Common myeloid progenitor, CD34-positive (primary cell): ENCODE data around the gene SPATA46.

Experiments
- CTCF ChIA-PET: fragments of 350-600 bp; sonication (Branson Sonifier 250); formaldehyde crosslinking; loops from one replicate; lab custom pipeline; 2021; ENCODE audit warnings: antibody characterized with exemption; lab: Charles Lee
- POLR2A ChIA-PET: fragments of 350-600 bp; sonication (Branson Sonifier 250); formaldehyde crosslinking; loops from one replicate; lab custom pipeline; 2021; ENCODE audit warnings: antibody characterized with exemption; lab: Charles Lee
- DNase-seq, 3 donors: peaks; one replicate each; pipeline versions ENCODE4 v3.0.0 to v3.0.0-alpha.2; 2013
- H3K27ac ChIP-seq, 2 experiments: 1 replicate in 1 of 2; 2 replicates in 1 of 2; pipeline ENCODE4 v1.7.0; 2013; ENCODE audit warnings: inconsistent platforms in 2 of 2, low read length in 2 of 2, mild to moderate bottlenecking in 2 of 2, low read depth in 1 of 2, moderate library complexity in 1 of 2; ENCODE audit not compliant: severe bottlenecking in 2 of 2, insufficient read depth in 1 of 2, poor library complexity in 1 of 2
- H3K27me3 ChIP-seq, 5 experiments: replicated peaks in 2 of 5; 1 replicate in 3 of 5; 2 replicates in 2 of 5; pipeline versions ENCODE4 v1.6.1 to v1.7.0; 2013; ENCODE audit warnings: low read length in 4 of 5, mild to moderate bottlenecking in 2 of 5, moderate library complexity in 2 of 5, inconsistent platforms in 1 of 5; ENCODE audit not compliant: insufficient read depth in 5 of 5, control insufficient read depth in 4 of 5
- H3K36me3 ChIP-seq, 4 experiments: 1 replicate in 2 of 4; 2 replicates in 2 of 4; pipeline versions ENCODE4 v1.6.1 to v1.7.0; 2013; ENCODE audit warnings: low read length in 3 of 4, control low read depth in 1 of 4, mild to moderate bottlenecking in 1 of 4; ENCODE audit not compliant: control insufficient read depth in 4 of 4, insufficient read depth in 4 of 4
- H3K4me1 ChIP-seq, 4 experiments: 1 replicate in 3 of 4; 2 replicates in 1 of 4; pipeline versions ENCODE4 v1.6.1 to v1.7.1; 2013; ENCODE audit warnings: low read length in 3 of 4, mild to moderate bottlenecking in 3 of 4, control low read depth in 1 of 4, inconsistent platforms in 1 of 4, moderate library complexity in 1 of 4; ENCODE audit not compliant: control insufficient read depth in 4 of 4, insufficient read depth in 4 of 4; ENCODE audit errors: control extremely low read depth in 1 of 4
- H3K4me3 ChIP-seq, 7 experiments: 1 replicate in 4 of 7; 2 replicates in 3 of 7; pipeline versions ENCODE4 v1.5.1 to v1.7.0; 2013; ENCODE audit warnings: mild to moderate bottlenecking in 7 of 7, low read length in 6 of 7, moderate library complexity in 6 of 7, inconsistent platforms in 2 of 7, low read depth in 2 of 7, control low read depth in 1 of 7; ENCODE audit not compliant: insufficient read depth in 4 of 7, control insufficient read depth in 1 of 7; ENCODE audit errors: extremely low read depth in 1 of 7
- H3K9me3 ChIP-seq, 5 experiments: 1 replicate in 4 of 5; 2 replicates in 1 of 5; pipeline versions ENCODE4 v1.6.1 to v1.7.1; 2013; ENCODE audit warnings: low read length in 4 of 5, mild to moderate bottlenecking in 2 of 5, inconsistent platforms in 1 of 5, low read depth in 1 of 5, moderate library complexity in 1 of 5; ENCODE audit not compliant: control insufficient read depth in 4 of 5, insufficient read depth in 2 of 5; ENCODE audit errors: control extremely low read depth in 1 of 5
- WGBS: methylation state at CpG from one replicate; pipeline ENCODE4 v1.1.5; 2013; ENCODE audit not compliant: insufficient coverage; 5-methylcytosine and 5-hydroxymethylcytosine counted together

Gene SPATA46

DNA sequence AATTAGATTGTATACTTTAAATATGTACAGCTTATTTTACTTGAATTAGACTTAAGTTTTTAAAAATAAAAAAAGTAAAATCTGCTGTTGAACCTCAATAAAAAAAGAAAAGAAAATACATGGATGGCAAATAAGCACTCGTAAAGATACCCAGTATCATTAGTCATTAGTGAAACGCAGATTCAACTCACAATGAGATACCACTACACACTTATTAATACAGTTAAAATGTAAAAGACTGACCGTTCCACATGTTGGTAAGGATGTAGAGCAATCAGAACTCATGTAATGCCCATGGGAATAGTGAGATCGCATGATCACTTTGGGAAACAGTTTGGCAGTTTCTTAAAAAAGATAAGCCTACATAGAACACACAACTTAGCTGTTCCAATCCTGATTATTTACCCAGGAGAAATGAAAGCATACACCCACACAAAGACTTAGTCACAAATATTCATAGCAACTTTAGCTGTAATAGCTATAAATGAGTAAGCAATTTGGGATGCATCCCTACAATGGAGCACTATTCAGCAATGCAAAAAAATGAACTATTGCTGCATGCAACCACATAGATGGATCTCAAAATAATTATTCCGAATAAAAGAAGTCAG lies 28.0 kb upstream of the SPATA46 start:
- Histone ChIP-seq H3K27me3 (no peaks in the 10 kb centered on the region), H3K4me3 (no peak overlapping the region), H3K27ac (no peak overlapping the region), H3K4me1 (no peaks in the 10 kb centered on the region), H3K36me3 (no peaks in the 10 kb centered on the region), H3K9me3 (no peaks in the 10 kb centered on the region)
- WGBS: 100% methylated on average over 1 of the region's 5 CpGs
- no peak for DNase-seq
- ChIA-PET CTCF (interaction anchor here (0.7 to 1.4 kb wide), 2 partner anchors 9 to 106 kb away, joined by 3 to 4 read pairs; no protein-coding TSS in a partner anchor), POLR2A (no interaction called here)

DNA sequence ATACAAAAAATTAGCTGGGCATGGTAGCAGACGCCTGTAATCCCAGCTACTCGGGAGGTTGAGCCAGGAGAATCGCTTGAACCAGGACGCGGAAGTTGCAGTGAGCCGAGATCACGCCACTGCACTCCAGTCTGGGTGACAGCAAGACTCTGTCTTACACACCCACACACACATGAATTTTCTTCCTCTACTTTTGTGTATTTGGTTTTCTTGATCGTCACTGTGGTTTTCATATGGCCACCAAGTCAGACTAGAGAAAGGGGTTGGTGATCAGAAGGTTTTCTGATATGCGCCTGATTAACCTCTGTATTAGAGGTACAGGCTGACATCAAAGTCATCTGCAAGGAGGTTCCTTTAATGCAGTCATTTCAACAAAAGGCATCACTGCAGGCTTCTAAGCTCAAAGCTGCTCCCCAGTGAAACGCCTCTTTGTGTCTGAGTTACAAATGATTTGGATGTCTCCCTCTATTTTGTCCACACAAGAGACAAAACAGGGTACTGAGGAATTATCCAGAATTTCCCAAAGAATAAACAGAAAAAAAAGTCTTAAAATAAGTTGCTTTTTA lies 24.2 kb upstream of the SPATA46 start:
- Histone ChIP-seq H3K36me3 (no peaks in the 10 kb centered on the region), H3K4me3 (no peak overlapping the region), H3K27me3 (peaks cover 0 to 24% (median 4%) of the 10 kb centered on the region in 5 experiments), H3K9me3 (no peaks in the 10 kb centered on the region), H3K27ac (no peak overlapping the region), H3K4me1 (no peaks in the 10 kb centered on the region)
- POLR2A ChIA-PET: no interaction called here
- WGBS: 100% methylated on average over 3 of the region's 10 CpGs
- no peak for DNase-seq
- CTCF ChIA-PET: no interaction called here

DNA sequence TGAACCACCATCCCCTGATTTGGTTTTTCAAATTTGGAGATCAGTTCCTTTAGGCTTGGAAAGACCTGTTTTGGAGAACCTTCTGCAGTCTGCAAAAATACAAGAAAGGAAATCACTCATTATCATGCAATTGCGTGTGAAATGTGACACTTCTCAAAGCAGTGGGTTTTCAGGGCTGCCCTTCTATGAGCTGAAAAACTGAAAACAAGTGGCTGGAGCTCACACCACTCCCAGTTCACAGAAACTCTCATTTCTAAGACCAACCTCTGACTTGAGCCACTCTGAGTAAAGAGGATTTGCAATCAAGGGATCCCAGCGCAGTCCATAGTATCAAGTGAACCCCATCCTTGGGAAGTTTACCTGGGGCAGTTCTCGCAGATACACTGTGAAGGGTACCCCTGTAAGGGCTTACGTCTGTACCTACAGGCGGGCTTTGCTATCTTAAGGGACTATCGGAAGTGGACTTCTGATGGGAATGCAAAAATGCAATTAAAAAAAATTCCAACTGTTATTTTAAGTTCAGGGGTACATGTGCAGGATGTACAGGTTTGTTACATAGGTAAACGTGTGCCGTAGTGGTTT lies 22.4 kb upstream of the SPATA46 start:
- 94% methylated on average over 4 of the region's 8 CpGs for WGBS
- CTCF ChIA-PET: interaction anchor here (1.0 to 1.1 kb wide), 2 partner anchors 30 to 343 kb away, joined by 3 to 4 read pairs; no protein-coding TSS in a partner anchor

GRCh38 chr1:162397943-162398560 lies 21.4 kb upstream of the SPATA46 start:
- H3K9me3 ChIP-seq: no peaks in the 10 kb centered on the region
- POLR2A ChIA-PET: no interaction called here
- WGBS: no CpG with 5 or more reads among the region's 3 CpGs
- H3K27ac ChIP-seq: no peak overlapping the region
- H3K27me3 ChIP-seq: peaks cover 0 to 27% (median 4%) of the 10 kb centered on the region in 5 experiments
- H3K4me3 ChIP-seq: no peak overlapping the region
- CTCF ChIA-PET: interaction anchor here (1.0 to 1.1 kb wide), 3 partner anchors 29 to 342 kb away, joined by 3 to 4 read pairs (median 4); no protein-coding TSS in a partner anchor
- H3K36me3 ChIP-seq: no peaks in the 10 kb centered on the region
- no peaks in the 10 kb centered on the region for H3K4me1 ChIP-seq
- DNase-seq: no peak

More for the DNA sequence above, 22.4 kb upstream of the SPATA46 start:
- H3K4me3 ChIP-seq: no peak overlapping the region
- POLR2A ChIA-PET: no interaction called here
- no peak for DNase-seq
- peaks cover 0 to 27% (median 4%) of the 10 kb centered on the region in 5 experiments for H3K27me3 ChIP-seq
- no peaks in the 10 kb centered on the region for H3K36me3 ChIP-seq
- H3K9me3 ChIP-seq: no peaks in the 10 kb centered on the region
- no peak overlapping the region for H3K27ac ChIP-seq
- H3K4me1 ChIP-seq: no peaks in the 10 kb centered on the region

DNA sequence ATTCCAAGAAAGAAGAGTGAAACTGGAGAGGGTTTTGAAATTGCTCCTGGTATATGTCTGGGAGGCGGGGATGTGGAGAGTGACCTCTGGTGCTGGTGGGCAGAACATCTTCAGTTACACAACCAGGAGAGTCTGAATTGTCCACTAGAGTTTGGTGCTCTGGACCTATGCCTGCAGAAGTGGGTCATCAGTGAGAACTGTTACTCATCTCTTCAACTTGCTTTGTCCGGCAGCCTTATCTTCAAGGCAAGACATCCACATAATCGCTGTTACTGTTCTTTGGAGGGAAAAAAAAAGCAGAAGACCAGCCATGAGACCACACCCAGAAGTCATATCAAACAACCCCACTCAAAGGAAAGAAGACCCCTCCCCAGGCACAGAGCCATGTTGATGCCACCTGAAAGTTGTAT lies 20.4 kb upstream of the SPATA46 start:
- CTCF ChIA-PET: interaction anchor here (1.0 kb wide), 1 partner anchor 28 kb away, joined by 4 read pairs; no protein-coding TSS in a partner anchor
- no peak overlapping the region for H3K27ac ChIP-seq
- no peaks in the 10 kb centered on the region for H3K4me1 ChIP-seq
- no peaks in the 10 kb centered on the region for H3K36me3 ChIP-seq
- no peak for DNase-seq
- H3K9me3 ChIP-seq: no peaks in the 10 kb centered on the region
- 100% methylated on average over 1 of the region's 3 CpGs for WGBS
- no peak overlapping the region for H3K4me3 ChIP-seq
- H3K27me3 ChIP-seq: peaks cover 0 to 27% (median 4%) of the 10 kb centered on the region in 5 experiments
- POLR2A ChIA-PET: no interaction called here

- peaks cover 0 to 27% (median 4%) of the 10 kb centered on the region in 5 experiments for H3K27me3 ChIP-seq
- POLR2A ChIA-PET: no interaction called here
- CTCF ChIA-PET: no interaction called here
Observed at GRCh38 chr1:162396201-162396906, 19.7 kb upstream of the SPATA46 start.

More at GRCh38 chr1:162396201-162396906, 19.7 kb upstream of the SPATA46 start:
- Histone ChIP-seq H3K4me1 (no peaks in the 10 kb centered on the region), H3K4me3 (no peak overlapping the region), H3K9me3 (no peaks in the 10 kb centered on the region), H3K36me3 (no peaks in the 10 kb centered on the region), H3K27ac (no peak overlapping the region)
- DNase-seq: no peak
- 100% methylated on average over 1 of the region's 3 CpGs for WGBS
